Testis (tissue), 3 donors: ENCODE measurements around the gene DOK6. TPM values are rescaled to one million over a fixed set of nuclear protein-coding genes. Genes with fewer than 3 reads are reported as not detected.

ENCODE experiments used
- DNase-seq: peaks from one replicate; pipeline ENCODE4 v3.0.0-alpha.2; 2019
- H3K27ac ChIP-seq, 2 donors: fragments of 200-600 bp; sonication (generic); one replicate each; pipeline ENCODE4 v1.5.1; 2019
- H3K27me3 ChIP-seq: fragments of 200-600 bp; sonication (generic); one replicate; pipeline ENCODE4 v1.5.1; 2019
- H3K36me3 ChIP-seq: fragments of 200-600 bp; sonication (generic); one replicate; pipeline ENCODE4 v1.5.1; 2017; ENCODE audit warnings: low read depth; ENCODE audit errors: missing control alignments
- H3K4me1 ChIP-seq: fragments of 200-600 bp; sonication (generic); one replicate; pipeline ENCODE4 v1.5.1; 2019
- H3K4me3 ChIP-seq, 2 donors: fragments of 200-600 bp; sonication (generic); one replicate each; pipeline ENCODE4 v1.5.1; 2017 to 2019
- H3K9me3 ChIP-seq: fragments of 200-600 bp; sonication (generic); one replicate; pipeline ENCODE4 v1.5.1; 2017
- CTCF ChIP-seq, 3 experiments: fragments of 450-650 bp in 2 of 3; fragments of 200-600 bp in 1 of 3; sonication (generic) in 1 of 3; IDR thresholded peaks; one replicate each; pipeline ENCODE4 v1.5.1; 2016 to 2019; ENCODE audit warnings: antibody characterized with exemption in 3 of 3, mild to moderate bottlenecking in 2 of 3, moderate library complexity in 1 of 3
- POLR2A ChIP-seq: fragments of 450-650 bp; IDR thresholded peaks from one replicate; pipeline ENCODE4 v1.6.1; 2017; ENCODE audit warnings: antibody characterized with exemption, mild to moderate bottlenecking, moderate library complexity
- WGBS, 2 donors: methylation state at CpG; one replicate each; pipeline ENCODE4 v1.1.5; 2018; 5-methylcytosine and 5-hydroxymethylcytosine counted together
- intact Hi-C: fragments of 100-400 bp; cut with DNase I; formaldehyde crosslinking; loops from one replicate; pipeline ENCODE4 v1.15.1; 2023; ENCODE audit warnings: low total_unique reads
- polyA plus RNA-seq: library from polyadenylated mRNA; stranded (reverse); fragments of 350-450 nt; fragmentation: Illumina TruSeq; extraction: RNeasy Lipid Tissue Mini Kit (QIAGEN cat#74804); gene quantifications from one replicate; pipeline ENCODE4 v1.2.3, GENCODE V29; 2014; ENCODE audit warnings: low read depth, low replicate concordance; ENCODE audit not compliant: insufficient read depth
- total RNA-seq, 2 donors: library from RNA; depleted of rRNA; stranded (reverse); fragments of >200 nt; gene quantifications; one replicate each; pipeline ENCODE4 v1.2.3, GENCODE V29; 2016

Gene DOK6
- total and polyA plus RNA-seq, 3 donors from 2014 or later, result 0.71 to 11.1 (median 8.5) TPM

GRCh38 chr18:69882965-69883668 is 482.4 kb downstream of the DOK6 start:
- DNase-seq, result no peak
- no peak overlapping the region for H3K4me3 ChIP-seq
- TF ChIP-seq CTCF (IDR thresholded peaks at IDR 0.05) (no peak), POLR2A (no peak)
- intact Hi-C loops, result no loop called here
- no peak overlapping the region for H3K27ac ChIP-seq
- WGBS, 2 donors, result 80% methylated on average over 6 of the region's 6 CpGs
- H3K27me3 ChIP-seq, result no peaks in the 10 kb centered on the region
- H3K9me3 ChIP-seq, result no peaks in the 10 kb centered on the region
- H3K36me3 ChIP-seq, result no peaks in the 10 kb centered on the region
- H3K4me1 ChIP-seq, result no peaks in the 10 kb centered on the region

GRCh38 chr18:69883781-69884180 is 483.1 kb downstream of the DOK6 start:
- Histone ChIP-seq H3K9me3 (no peaks in the 10 kb centered on the region), H3K27me3 (no peaks in the 10 kb centered on the region), H3K27ac (no peak overlapping the region), H3K36me3 (no peaks in the 10 kb centered on the region), H3K4me3 (no peak overlapping the region), H3K4me1 (no peaks in the 10 kb centered on the region)
- intact Hi-C loops, result no loop called here
- 50 to 62% methylated on average over 3 of the region's 3 CpGs for WGBS, 2 donors
- no peak for DNase-seq
- TF ChIP-seq CTCF (IDR thresholded peaks at IDR 0.05), result no peak
- no peak for TF ChIP-seq POLR2A

- 78 to 82% methylated on average over 4 of the region's 4 CpGs for WGBS, 2 donors
- no peaks in the 10 kb centered on the region for H3K27me3 ChIP-seq
- no peaks in the 10 kb centered on the region for H3K9me3 ChIP-seq
- no peaks in the 10 kb centered on the region for H3K36me3 ChIP-seq
- H3K4me1 ChIP-seq, result no peaks in the 10 kb centered on the region
- no peak overlapping the region for H3K27ac ChIP-seq
- intact Hi-C loops, result no loop called here
- H3K4me3 ChIP-seq, result no peak overlapping the region
- no peak for DNase-seq
- TF ChIP-seq CTCF (IDR thresholded peaks at IDR 0.05) (no peak), POLR2A (no peak)
These were observed 484.7 kb downstream of the DOK6 start for GRCh38 chr18:69885355-69885754.

GRCh38 chr18:69885841-69886531 is 485.3 kb downstream of the DOK6 start:
- Histone ChIP-seq H3K4me3 (no peak overlapping the region), H3K4me1 (no peaks in the 10 kb centered on the region), H3K9me3 (no peaks in the 10 kb centered on the region), H3K27me3 (no peaks in the 10 kb centered on the region), H3K27ac (no peak overlapping the region), H3K36me3 (no peaks in the 10 kb centered on the region)
- TF ChIP-seq POLR2A (no peak), CTCF (IDR thresholded peaks at IDR 0.05) (no peak)
- 84 to 91% methylated on average over 19 to 20 of the region's 20 CpGs for WGBS, 2 donors
- DNase-seq, result no peak
- intact Hi-C loops, result no loop called here
